Activated CD4-positive, CD25-positive, alpha-beta regulatory T cell treated with anti-CD3 and anti-CD28 coated beads, Interleukin-2, amount 50 U/mL, for 24 hours (primary cell): ENCODE measurements around the gene PRDX2.
A peak's percentile ranks its signal among the peaks of the same experiment; 100 is the strongest.
"Not testable (repeated sequence)": the region's sequence is repeated elsewhere in the genome, so short reads cannot be mapped to it uniquely, and the experiment has no call there.

Experiments used
- ATAC-seq, 2 donors: fragments of 150-1000 bp; cut with Tn5 transposase; one replicate each; pipeline ENCODE4 v1.10.0; 2021; ENCODE audit warnings: mild to moderate bottlenecking in 1 of 2, moderate library complexity in 1 of 2

PRDX2 gene

GRCh38 chr19:12801466-12802266 lies at the start of gene PRDX2, which contains the start of gene THSD8:
PRDX2 (minus strand) TSS chr19:12801800; CDS start chr19:12801261, 539 bp downstream.
THSD8 (plus strand) TSS chr19:12802069; CDS start chr19:12802072, 3 bp downstream.
- ATAC-seq = peak; percentile 69 to 75

- ATAC-seq = peak; percentile 97 to 98
These were observed 45.8 kb upstream of the PRDX2 start for GRCh38 chr19:12847159-12848139.

- not testable (repeated sequence) for ATAC-seq
These were observed 45.0 kb upstream of the PRDX2 start for GRCh38 chr19:12846613-12847012.

GRCh38 chr19:12843999-12844732 lies 42.6 kb upstream of the PRDX2 start:
- no peak for ATAC-seq

GRCh38 chr19:12843328-12843727 lies 41.7 kb upstream of the PRDX2 start:
- no peak for ATAC-seq

- ATAC-seq = no peak
These were observed 40.9 kb upstream of the PRDX2 start for GRCh38 chr19:12842511-12842910.

- no peak for ATAC-seq
These were observed 39.5 kb upstream of the PRDX2 start for GRCh38 chr19:12841094-12841493.

- no peak for ATAC-seq
These were observed 38.8 kb upstream of the PRDX2 start for GRCh38 chr19:12840091-12841079.

GRCh38 chr19:12838886-12839756 lies 37.5 kb upstream of the PRDX2 start:
- ATAC-seq = peak; percentile 52 to 58

- ATAC-seq = peak; percentile 55 to 58
These were observed 36.7 kb upstream of the PRDX2 start, which contains the start of gene MAST1 for GRCh38 chr19:12838182-12838885. MAST1 (plus strand) TSS chr19:12838515; CDS start chr19:12838573, 58 bp downstream.

- peak in 1 of 2 donors; percentile 34 for ATAC-seq
These were observed 35.6 kb upstream of the PRDX2 start for GRCh38 chr19:12837225-12837624.

- no peak for ATAC-seq
These were observed 34.9 kb upstream of the PRDX2 start for GRCh38 chr19:12836529-12836863.

GRCh38 chr19:12834976-12835757 lies 33.6 kb upstream of the PRDX2 start:
- ATAC-seq = no peak

- ATAC-seq = no peak
These were observed 33.0 kb upstream of the PRDX2 start, which contains the start of gene RTBDN for GRCh38 chr19:12834566-12834943. RTBDN (minus strand) TSS chr19:12834579; CDS start chr19:12829979, 4,600 bp downstream.

GRCh38 chr19:12833738-12834565 lies 32.4 kb upstream of the PRDX2 start:
- peak in 1 of 2 donors; percentile 28 for ATAC-seq

GRCh38 chr19:12833418-12833737 lies 31.8 kb upstream of the PRDX2 start:
- no peak for ATAC-seq

GRCh38 chr19:12828494-12828893 lies 26.9 kb upstream of the PRDX2 start:
- ATAC-seq = peak in 1 of 2 donors; percentile 48
